K562 (cell line): ENCODE data around the gene GTF3C1.

ENCODE experiments used
- EP300 ChIP-seq: IDR thresholded peaks from 2 replicates; pipeline ENCODE4 v1.6.1; 2012; ENCODE audit warnings: low read length, improper control_type of control experiment
- KDM5B ChIP-seq: fragments of 200-600 bp; sonication (generic); IDR thresholded peaks from 2 replicates; pipeline ENCODE4 v1.6.1; 2012; ENCODE audit warnings: low read depth, mild to moderate bottlenecking, moderate library complexity, low read length, control low read depth, inconsistent platforms; ENCODE audit not compliant: insufficient replicate concordance
- KLF1 ChIP-seq: fragments of 450-650 bp; IDR thresholded peaks from 2 replicates; pipeline ENCODE4 v1.6.1; 2016; ENCODE audit warnings: missing genetic modification characterization, missing compliant biosample characterization
- MIER1 ChIP-seq: fragments of 450-650 bp; IDR thresholded peaks from 2 replicates; pipeline ENCODE4 v1.6.1; 2016; ENCODE audit warnings: antibody characterized with exemption, mild to moderate bottlenecking, low read depth
- NR2C2 ChIP-seq, 2 experiments: fragments of 200-800 bp in 1 of 2; sonication (Bioruptor generic) in 1 of 2; sonication (generic) in 1 of 2; formaldehyde crosslinking in 1 of 2; IDR thresholded peaks; 2 replicates each; pipeline versions ENCODE4 v1.6.1 to v1.8.0; 2016 to 2022; ENCODE audit warnings: mild to moderate bottlenecking in 1 of 2, missing compliant biosample characterization in 1 of 2, missing genetic modification characterization in 1 of 2, missing genetic modification reagents in 1 of 2
- NR3C1 ChIP-seq: sonication (generic); formaldehyde crosslinking; IDR thresholded peaks from 2 replicates; pipeline ENCODE4 v1.8.1; 2022; ENCODE audit warnings: missing genetic modification reagents
- PHF21A ChIP-seq: fragments of 450-650 bp; IDR thresholded peaks from 2 replicates; pipeline ENCODE4 v1.6.1; 2017; ENCODE audit warnings: low read depth, borderline replicate concordance
- RFX5 ChIP-seq: IDR thresholded peaks from 2 replicates; pipeline ENCODE4 v1.6.1; 2011; ENCODE audit warnings: low read depth, mild to moderate bottlenecking, improper control_type of control experiment, low read length
- SIN3A ChIP-seq, 2 experiments: fragments of 150-350 bp in 1 of 2; IDR thresholded peaks; 2 replicates each; pipeline ENCODE4 v1.6.1; 2011 to 2016; ENCODE audit warnings: borderline replicate concordance in 2 of 2, low read depth in 2 of 2, low read length in 2 of 2, mild to moderate bottlenecking in 2 of 2, moderate library complexity in 2 of 2; ENCODE audit not compliant: control insufficient read depth in 1 of 2
- SMAD3 ChIP-seq: fragments of 450-650 bp; formaldehyde crosslinking; conservative IDR thresholded peaks from 2 replicates; pipeline ENCODE4 v1.4.0; 2020; ENCODE audit warnings: mild to moderate bottlenecking
- SP1 ChIP-seq: sonication (generic); formaldehyde crosslinking; IDR thresholded peaks from 2 replicates; pipeline ENCODE4 v1.8.1; 2022; ENCODE audit warnings: mild to moderate bottlenecking, missing genetic modification reagents

DNA sequence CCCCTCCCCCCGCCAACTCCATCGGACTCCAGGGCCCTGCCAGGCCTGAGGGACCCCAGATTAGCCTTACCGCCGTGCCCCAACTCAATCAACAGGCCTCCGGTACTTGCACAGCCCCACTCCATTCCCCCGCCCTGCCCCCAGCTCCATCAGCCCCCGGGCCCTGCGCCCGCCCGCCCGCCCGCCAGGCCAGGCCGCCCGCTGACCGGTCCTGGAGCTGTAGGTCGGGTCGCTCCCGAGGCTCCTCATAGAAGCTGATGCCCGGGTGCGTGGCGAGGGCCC, 308 bp downstream of the GTF3C1 start:
- TF ChIP-seq SIN3A (IDR thresholded peaks at IDR 0.05; ENCODE audit: borderline replicate concordance in 2 of 2, control insufficient read depth in 1 of 2, low read depth in 2 of 2, low read length in 2 of 2), result no peak
- TF ChIP-seq KLF1 (tag), result no peak
- TF ChIP-seq EP300, result no peak
- no peak for TF ChIP-seq SP1 (CRISPR knock-in tag)
- TF ChIP-seq RFX5, result no peak
- no peak for TF ChIP-seq NR3C1 (CRISPR knock-in tag)
- TF ChIP-seq NR2C2 (CRISPR knock-in tag; IDR thresholded peaks at IDR 0.05), result no peak
- TF ChIP-seq NR2C2 (tag; IDR thresholded peaks at IDR 0.05), result no peak
- no peak for TF ChIP-seq SMAD3 (CRISPR knock-in tag)
- no peak for TF ChIP-seq MIER1
- TF ChIP-seq KDM5B, result no peak
- TF ChIP-seq PHF21A, result no peak
